HT-29 (cell line): ENCODE results near the gene KCNJ14. TPM values are rescaled to one million over a fixed set of nuclear protein-coding genes. Genes with fewer than 3 reads are reported as not detected.

Source experiments
- DNase-seq: peaks from one replicate; pipeline ENCODE4 v3.0.0-alpha.2; 2015; ENCODE audit warnings: low spot score
- total RNA-seq: library from RNA; depleted of rRNA; stranded (reverse); fragments of >200 nt; shearing (Covaris generic); gene quantifications from 2 replicates; pipeline ENCODE4 v1.2.3, GENCODE V29; 2014; rRNA removed

KCNJ14 gene
- total RNA-seq: 2.7 and 3.6 TPM in 2 replicates

DNA sequence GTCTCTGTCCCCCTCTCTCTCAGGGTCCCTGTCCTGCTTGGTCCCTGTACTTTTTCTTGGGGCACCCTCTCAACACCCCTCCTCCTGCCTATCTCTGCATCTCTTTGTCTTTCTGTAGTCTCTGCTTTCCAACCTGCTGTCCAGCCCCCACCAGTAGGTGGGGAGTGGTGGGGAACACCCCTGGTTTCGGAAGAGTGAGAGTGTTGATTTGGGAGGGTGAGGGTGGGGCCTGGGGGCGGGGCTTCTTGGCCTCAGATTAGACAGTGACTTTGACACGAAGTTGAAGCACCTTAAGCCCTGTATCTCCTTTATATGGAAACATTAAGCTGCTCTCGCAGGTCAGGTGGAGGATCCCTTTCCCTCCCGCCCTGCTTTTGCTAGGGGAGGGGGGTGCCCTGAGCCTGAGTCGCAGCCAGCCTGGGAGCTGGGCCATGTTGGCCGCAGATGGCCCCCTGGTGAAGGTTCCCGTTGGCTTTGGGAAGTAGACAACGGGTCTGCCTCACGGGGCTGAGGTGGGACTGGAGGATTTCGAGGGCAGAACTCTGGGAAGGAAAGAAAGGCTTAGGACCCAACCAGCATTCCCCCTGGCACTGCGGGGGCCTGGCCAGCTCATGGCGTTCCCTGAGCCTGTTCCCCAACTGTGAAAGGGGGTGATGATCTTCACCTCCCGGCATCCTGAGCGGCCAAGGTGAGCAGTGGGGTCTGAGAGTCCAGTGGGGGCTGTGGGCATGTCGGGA is at the start of gene KCNJ14:
KCNJ14 (plus strand) TSS at position 404 of the 737 bp plus-strand sequence. CDS start 6,151 bp downstream, outside the sequence.
- no peak for DNase-seq

DNA sequence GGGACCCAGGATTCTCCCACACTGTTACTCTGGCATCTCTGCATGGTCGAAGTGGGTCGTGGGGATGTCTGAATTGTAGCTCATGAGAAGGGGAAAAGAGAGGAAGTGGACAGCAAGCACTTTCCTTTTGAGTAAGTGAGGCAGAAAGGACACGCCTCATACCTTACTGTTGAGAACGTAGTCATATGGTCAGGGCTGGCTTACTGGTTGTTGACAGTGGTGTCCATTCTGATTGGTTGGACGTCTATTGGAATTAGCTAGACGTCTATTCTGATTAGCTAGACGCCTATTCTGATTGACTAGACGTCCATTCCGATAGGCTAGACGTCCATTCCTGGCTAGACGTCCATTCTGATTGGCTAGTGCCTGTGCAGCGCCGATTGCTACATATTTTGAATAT is 49.5 kb upstream of the KCNJ14 start:
- no peak for DNase-seq

DNA sequence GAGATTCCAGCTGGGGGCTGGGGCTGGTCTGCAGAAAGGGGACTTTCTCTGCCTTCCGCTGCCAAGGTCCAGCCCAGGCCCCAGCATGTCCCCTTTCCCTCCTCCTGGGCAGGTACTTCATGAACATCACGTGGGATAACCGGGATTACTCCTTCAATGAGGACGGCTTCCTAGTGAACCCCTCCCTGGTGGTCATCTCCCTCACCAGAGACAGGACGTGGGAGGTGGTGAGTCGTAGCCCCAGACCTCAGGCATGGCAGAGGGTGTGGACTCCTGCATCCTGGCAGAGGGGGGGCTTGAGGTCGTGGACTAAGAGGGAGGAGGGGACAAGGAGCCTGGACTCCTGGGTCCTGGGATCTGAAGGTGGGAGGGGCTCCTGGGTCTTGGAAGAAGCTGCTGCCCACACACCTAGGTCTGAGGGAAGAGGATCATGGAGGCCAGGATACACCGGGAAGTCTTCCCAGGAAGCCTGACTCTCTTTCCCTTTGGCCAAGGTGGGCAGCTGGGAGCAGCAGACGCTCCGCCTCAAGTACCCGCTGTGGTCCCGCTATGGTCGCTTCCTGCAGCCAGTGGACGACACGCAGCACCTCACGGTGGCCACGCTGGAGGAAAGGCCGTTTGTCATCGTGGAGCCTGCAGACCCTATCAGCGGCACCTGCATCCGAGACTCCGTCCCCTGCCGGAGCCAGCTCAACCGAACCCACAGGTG is 41.3 kb upstream of the KCNJ14 start:
- no peak for DNase-seq

DNA sequence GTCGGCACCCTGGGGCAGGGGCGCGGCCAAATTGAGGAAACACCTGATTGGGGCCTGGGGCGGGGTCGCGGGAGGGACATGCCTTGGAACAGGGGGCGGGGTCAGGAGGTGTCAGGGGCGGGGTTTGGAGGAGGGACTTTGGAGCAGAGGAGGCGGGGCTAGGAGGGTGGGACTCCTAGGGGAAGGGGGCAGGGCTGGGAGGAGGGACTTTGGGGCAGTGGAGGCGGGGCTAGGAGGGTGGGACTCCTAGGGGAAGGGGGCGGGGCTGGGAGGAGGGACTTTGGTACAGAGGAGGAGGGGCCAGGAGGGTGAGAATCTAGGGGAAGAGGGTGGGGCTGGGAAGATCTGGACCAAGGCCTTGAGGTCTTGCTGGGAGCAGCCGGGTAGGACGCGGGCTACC is 40.0 kb upstream of the KCNJ14 start:
- peak; percentile 91 for DNase-seq

DNA sequence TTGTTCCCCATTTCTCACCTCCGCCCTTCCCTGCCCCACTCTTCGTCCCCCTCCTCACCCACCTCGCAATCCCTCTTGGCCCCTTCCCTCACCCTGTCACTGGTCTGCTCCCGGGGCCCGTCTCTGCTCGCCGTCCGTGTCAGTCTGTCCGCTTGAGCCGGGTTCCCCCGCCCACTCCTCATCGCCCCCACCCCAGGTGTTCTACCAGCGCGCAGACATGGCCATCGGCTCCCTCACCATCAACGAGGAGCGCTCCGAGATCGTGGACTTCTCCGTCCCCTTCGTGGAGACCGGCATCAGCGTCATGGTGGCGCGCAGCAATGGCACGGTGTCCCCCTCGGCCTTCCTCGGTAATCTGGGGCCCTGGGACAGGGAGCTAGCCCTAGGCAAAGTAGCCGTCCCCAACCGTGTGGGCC is 39.6 kb upstream of the KCNJ14 start:
- no peak for DNase-seq

DNA sequence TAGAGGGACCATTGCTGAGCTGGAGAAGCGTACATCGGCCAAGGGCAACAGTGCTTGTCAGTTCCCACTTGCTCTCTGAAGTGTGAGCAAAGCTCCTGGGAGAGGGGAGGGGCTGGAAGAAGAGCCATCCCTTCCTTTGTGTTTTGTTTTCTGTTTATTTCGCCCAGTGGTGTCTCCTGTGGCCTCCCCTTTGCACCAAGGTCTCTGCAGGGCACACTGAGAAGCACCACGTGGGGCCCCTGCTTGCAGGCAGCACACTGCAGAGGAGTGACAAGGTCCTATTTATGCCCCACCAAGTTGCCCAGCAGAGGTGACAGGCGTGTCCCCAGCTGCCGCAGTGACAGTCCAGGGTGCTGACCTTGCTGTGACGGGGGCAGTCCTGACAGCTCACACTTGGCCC is 38.0 kb upstream of the KCNJ14 start:
- no peak for DNase-seq

DNA sequence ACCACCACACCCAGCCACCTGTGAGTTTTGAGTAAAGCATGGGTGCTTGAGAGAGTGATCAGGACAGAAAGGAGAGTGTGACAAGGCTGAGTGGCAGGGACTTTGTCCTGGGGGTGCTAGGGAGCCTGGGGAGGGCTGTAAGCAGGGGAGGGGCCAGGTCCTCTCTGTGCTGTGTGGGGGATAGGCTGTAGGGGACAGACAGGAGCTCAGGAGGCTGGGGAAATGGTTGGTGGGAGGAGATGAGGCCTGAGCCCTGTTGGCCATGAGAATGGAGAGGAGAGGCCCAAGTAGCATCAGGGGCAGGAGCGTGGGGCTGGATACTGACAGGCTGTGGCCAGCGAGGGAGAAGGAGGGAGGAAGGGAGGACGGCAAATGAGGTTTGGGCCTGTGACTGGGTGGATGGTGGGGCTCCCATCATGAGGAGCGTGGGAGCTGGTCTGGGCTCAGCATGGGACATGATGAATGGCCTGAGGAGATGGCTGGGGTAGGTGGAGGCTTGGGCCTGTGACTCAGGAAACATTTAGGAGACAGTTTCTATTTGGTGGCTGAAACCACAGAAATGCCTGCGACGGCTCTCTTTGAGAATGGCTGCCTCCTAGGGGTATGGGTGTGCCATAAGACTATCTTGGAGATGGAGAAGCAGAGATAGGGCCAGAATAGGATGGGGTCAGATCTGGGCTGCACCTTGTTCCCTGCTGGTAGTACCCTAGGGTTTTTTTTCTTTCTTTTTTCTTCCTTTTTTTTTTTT is 36.9 kb upstream of the KCNJ14 start:
- no peak for DNase-seq

DNA sequence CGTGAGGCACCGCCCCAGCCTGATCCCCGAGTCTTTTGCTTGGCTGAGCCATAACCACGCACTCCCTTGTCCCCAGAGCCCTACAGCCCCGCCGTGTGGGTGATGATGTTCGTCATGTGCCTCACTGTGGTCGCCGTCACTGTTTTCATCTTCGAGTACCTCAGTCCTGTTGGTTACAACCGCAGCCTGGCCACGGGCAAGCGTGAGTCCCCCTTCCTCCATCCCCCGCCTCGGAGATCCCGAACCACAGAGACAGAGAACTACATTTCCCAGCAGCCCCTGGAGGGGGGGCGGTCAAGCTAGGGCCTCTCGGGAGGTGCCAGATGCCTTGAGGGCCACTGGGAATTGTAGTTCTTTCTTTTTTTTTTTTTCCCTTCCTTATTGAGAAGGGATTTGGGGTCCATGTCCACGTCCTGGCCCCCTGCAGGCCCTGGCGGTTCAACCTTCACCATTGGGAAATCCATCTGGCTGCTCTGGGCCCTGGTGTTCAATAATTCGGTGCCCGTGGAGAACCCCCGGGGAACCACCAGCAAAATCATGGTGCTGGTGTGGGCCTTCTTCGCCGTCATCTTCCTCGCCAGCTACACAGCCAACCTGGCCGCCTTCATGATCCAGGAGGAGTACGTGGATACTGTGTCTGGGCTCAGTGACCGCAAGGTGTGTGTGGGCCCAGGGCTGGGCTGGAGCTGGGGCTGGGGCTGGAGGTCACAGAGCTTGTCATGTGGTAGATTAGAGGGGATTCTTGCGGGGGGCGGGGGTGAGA is 36.0 kb upstream of the KCNJ14 start:
- DNase-seq: no peak

DNA sequence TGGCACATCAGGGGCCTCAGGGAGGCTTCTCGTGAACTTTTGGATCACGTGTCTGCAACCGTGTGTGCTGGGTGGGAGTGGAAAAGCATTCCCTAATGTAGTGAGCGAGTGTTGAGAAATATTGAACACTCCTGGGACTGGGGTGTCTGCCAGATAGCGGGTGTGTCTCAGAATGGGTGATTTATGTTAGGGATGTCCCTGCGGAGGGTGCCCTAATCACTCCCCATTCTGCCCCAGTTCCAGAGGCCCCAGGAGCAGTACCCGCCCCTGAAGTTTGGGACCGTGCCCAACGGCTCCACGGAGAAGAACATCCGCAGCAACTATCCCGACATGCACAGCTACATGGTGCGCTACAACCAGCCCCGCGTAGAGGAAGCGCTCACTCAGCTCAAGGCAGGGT is 33.8 kb upstream of the KCNJ14 start:
- no peak for DNase-seq

DNA sequence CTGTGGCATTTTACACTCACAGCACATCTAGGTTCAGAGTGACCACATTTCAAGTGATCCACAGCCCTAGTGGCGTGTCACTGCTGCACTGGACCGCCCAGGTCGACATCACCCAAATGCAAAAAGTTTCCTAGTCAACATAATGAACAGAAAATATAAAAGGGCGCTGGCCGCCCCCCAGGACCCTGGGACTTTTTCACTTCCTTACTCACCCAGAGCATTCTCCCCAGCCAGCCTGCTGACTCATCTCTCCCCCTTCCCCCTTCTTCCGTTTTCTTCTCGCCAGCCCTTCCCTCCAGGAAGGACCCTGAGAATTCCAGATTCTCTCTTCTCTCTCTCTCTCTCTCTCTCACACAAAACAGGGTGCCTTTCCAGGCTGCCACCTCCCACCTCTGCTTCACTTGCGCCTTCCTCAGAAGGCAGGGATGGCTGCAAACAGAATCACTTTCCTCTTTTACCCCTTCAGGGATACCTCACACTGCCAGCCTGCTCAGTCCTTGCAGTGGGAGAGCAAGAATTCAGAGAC is 30.6 kb upstream of the KCNJ14 start:
- no peak for DNase-seq

DNA sequence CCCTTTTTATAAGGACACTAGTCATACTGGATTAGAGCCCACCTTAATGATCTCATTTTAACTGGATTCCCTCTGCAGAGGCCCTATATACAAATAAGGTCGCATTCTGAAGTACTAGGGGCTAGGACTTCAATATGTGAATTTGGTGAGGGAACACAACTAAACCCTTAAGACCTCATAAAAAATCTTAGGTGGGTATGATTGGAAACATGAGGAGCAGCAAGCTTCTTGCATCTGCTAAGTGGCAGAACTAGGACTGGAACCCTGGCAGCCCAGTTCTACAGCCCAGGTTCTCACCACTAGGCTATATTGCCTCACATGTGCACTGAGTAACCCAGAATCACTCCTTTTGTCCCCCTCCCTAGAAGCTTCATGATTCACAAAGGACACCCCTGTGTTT is 26.7 kb upstream of the KCNJ14 start:
- no peak for DNase-seq

DNA sequence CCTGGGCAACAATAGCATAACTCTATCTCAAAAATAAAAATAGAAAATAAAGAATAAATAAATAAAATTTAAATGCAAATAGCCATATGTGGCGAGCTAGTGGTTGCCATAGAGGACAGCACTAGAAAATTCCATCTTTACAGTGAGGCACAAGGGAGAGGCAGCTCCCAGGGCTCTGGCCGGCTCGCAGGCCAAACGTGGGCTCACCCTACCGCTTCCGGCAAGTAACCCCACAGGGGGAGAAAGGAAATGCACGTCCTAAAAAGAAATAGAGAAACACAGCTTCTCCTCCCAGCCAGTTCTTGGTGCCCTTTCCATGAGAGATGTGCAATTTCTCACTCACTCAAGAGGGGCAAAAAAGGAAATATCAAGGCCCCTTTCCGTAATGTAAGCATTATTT is 22.0 kb upstream of the KCNJ14 start:
- no peak for DNase-seq

DNA sequence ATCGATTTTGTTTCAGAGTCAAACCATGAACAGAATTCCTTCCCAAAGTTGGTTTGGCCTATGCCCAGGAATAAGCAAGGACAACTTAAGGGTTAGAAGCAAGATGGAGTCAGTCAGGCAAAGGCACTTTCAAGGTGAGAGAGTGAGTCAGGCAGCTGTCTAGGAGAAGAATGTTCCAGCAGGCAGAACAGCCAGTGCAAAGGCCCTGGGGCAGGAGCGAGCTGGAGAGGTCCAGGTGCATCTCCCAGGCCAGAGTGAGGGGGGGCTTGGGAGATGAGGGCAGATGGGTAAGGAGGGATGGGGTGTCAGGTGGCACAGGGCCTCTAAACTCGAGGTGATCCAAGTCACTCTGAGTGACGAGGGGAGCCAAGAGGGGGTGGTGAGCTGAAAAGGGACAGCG is 18.8 kb upstream of the KCNJ14 start:
- no peak for DNase-seq

DNA sequence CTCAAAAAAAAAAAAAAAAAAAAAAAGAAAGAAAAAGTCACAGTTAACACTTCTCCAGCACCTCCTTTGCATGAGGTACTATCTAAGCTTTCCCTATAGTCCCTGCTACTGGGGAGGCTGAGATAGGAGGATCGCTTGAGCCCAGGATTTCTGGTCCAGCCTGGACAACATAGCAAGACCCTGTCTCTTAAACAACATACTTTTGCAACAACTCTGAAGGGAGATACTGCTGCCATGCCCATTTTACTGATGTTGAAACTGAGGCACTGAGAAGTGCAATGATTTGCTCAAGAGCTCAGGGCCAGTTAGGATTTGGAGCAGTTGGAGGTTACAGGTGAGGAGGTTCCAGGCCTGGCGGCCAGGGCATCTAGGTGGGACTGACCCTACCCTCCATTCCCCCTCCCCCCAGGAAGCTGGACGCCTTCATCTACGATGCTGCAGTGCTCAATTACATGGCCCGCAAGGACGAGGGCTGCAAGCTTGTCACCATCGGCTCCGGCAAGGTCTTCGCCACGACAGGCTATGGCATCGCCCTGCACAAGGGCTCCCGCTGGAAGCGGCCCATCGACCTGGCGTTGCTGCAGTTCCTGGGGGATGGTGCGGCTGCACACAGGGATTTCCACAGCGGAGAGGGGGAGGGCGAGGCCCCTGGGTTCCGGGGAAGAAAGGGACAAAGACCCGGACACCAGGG is 13.9 kb upstream of the KCNJ14 start:
- no peak for DNase-seq

DNA sequence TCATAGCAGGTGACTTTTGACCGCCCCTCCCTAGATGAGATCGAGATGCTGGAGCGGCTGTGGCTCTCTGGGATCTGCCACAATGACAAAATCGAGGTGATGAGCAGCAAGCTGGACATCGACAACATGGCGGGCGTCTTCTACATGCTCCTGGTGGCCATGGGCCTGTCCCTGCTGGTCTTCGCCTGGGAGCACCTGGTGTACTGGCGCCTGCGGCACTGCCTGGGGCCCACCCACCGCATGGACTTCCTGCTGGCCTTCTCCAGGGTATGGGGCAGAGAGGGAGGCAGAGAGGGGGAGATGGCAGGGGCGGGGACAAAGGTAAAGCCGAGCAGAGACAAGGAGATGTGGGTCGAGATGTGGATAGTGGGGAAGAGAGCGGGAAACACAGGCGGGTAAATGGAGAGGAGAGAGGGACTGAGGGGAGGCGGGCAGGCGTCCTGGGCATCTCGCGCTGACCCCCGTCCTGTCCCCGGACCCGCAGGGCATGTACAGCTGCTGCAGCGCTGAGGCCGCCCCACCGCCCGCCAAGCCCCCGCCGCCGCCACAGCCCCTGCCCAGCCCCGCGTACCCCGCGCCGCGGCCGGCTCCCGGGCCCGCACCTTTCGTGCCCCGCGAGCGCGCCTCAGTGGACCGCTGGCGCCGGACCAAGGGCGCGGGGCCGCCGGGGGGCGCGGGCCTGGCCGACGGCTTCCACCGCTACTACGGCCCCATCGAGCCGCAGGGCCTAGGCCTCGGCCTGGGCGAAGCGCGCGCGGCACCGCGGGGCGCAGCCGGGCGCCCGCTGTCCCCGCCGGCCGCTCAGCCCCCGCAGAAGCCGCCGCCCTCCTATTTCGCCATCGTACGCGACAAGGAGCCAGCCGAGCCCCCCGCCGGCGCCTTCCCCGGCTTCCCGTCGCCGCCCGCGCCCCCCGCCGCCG is 13.0 kb upstream of the KCNJ14 start:
- DNase-seq: no peak

DNA sequence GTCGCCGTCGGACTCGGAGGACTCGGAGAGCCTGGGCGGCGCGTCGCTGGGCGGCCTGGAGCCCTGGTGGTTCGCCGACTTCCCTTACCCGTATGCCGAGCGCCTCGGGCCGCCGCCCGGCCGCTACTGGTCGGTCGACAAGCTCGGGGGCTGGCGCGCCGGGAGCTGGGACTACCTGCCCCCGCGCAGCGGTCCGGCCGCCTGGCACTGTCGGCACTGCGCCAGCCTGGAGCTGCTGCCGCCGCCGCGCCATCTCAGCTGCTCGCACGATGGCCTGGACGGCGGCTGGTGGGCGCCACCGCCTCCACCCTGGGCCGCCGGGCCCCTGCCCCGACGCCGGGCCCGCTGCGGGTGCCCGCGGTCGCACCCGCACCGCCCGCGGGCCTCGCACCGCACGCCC is 12.1 kb upstream of the KCNJ14 start:
- no peak for DNase-seq

DNA sequence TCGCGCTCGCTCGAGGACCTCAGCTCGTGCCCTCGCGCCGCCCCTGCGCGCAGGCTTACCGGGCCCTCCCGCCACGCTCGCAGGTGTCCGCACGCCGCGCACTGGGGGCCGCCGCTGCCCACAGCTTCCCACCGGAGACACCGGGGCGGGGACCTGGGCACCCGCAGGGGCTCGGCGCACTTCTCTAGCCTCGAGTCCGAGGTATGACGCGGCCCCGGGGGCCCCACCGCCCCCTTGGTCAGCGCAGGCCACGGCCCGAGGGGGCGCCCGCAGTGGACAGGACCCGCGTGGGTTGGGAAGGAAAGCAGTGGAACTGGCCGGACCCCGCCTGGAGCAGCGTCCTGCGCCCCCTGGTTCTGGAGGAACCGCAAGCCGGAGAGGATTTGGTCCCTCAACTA is 11.6 kb upstream of the KCNJ14 start:
- DNase-seq: no peak

DNA sequence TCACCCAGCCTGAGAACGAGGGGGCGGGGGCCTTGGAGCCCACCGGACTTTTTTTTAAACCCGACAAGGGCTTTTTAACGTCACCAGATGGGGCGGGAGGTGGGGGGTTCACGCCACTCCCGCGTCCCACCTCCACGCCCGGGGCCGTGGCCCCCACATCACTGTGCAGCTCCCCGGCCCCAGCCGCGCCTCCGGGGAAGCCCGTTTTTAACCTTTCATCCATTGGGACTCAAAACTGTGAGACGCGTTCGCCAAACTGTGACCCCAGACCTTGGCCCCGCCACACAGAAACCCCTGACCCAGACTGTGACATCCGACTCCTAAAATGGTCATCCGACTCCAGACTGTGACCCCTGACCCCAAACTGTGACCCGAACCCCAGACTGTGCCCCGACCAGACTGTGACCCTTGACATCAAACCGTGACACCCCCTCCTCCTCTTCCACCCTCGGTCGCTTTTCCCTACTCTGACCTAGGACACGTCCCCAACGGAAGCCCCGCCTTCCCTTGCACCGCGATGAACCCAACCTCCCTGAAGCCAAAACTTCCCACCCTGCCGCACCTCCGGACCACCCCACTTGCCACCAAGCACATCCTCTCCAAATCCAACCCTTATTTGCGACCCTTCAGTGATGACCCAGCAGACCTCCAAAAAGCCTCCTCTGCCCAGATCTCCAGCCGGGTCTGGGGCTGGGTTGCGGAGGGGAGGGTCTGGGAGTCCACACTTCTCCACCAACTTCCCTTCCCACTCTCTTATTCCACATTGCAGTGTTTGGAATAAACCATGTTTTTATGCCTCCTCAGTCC is 11.0 kb upstream of the KCNJ14 start:
- no peak for DNase-seq

DNA sequence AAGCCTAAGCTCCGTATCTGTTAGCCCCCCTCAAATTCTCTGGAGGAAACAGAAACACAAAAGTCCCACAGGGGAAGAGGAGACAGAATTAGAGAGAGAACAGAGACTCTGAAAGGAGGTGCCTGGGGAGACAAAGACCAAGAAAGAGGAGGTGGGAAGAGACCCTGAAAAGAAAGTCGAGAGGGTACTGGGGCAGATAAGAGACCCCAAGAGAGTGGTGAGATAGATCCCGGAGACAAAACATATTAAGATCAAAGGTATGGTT is 10.5 kb upstream of the KCNJ14 start:
- DNase-seq: no peak
